Spleen (tissue), 11 donors: ENCODE results near the gene ADRB2. TPM values are rescaled to one million over a fixed set of nuclear protein-coding genes. Genes with fewer than 3 reads are reported as not detected.
A peak's percentile ranks its signal among the peaks of the same experiment; 100 is the strongest.

Source experiments
- DNase-seq: peaks from one replicate; pipeline ENCODE4 v3.0.0-alpha.2; 2020
- H3K27ac ChIP-seq, 8 donors: fragments of 200-600 bp; sonication (generic) in 7 of 8; 1 replicate in 4 of 8; 2 replicates in 4 of 8; pipeline versions ENCODE4 v1.5.0 to v1.8.0; 2016 to 2021; ENCODE audit warnings: inconsistent platforms in 4 of 8, mild to moderate bottlenecking in 4 of 8, moderate library complexity in 1 of 8
- H3K27me3 ChIP-seq, 7 donors: fragments of 200-600 bp; sonication (generic) in 6 of 7; replicated peaks in 1 of 7; 1 replicate in 4 of 7; 2 replicates in 3 of 7; pipeline versions ENCODE4 v1.5.0 to v1.8.0; 2016 to 2021; ENCODE audit warnings: inconsistent platforms in 3 of 7, mild to moderate bottlenecking in 1 of 7
- H3K36me3 ChIP-seq, 6 donors: fragments of 200-600 bp; sonication (generic) in 5 of 6; 1 replicate in 4 of 6; 2 replicates in 2 of 6; pipeline versions ENCODE4 v1.5.0 to v1.8.0; 2016 to 2021; ENCODE audit warnings: inconsistent platforms in 2 of 6
- H3K4me1 ChIP-seq, 6 donors: fragments of 200-600 bp; sonication (generic) in 5 of 6; 1 replicate in 3 of 6; 2 replicates in 3 of 6; pipeline versions ENCODE4 v1.5.0 to v1.8.0; 2016 to 2021; ENCODE audit warnings: inconsistent platforms in 3 of 6
- H3K4me3 ChIP-seq, 8 donors: fragments of 200-600 bp; sonication (generic) in 7 of 8; 1 replicate in 4 of 8; 2 replicates in 4 of 8; pipeline versions ENCODE4 v1.5.0 to v1.8.0; 2016 to 2021; ENCODE audit warnings: inconsistent platforms in 4 of 8, mild to moderate bottlenecking in 4 of 8, moderate library complexity in 2 of 8
- H3K9me3 ChIP-seq, 8 donors: fragments of 200-600 bp; sonication (generic) in 7 of 8; 1 replicate in 4 of 8; 2 replicates in 4 of 8; pipeline versions ENCODE4 v1.5.0 to v1.8.0; 2016 to 2021; ENCODE audit warnings: inconsistent platforms in 4 of 8
- CTCF ChIP-seq, 11 experiments: fragments of 200-600 bp in 7 of 11; fragments of 450-650 bp in 4 of 11; sonication (generic) in 4 of 11; IDR thresholded peaks in 8 of 11; conservative IDR thresholded peaks in 3 of 11; 1 replicate in 7 of 11; 2 replicates in 4 of 11; pipeline versions ENCODE4 v1.4.0 to v1.8.0; 2016 to 2021; ENCODE audit warnings: antibody characterized with exemption in 11 of 11, inconsistent platforms in 4 of 11, mild to moderate bottlenecking in 1 of 11
- POLR2A ChIP-seq, 3 donors: fragments of 450-650 bp; IDR thresholded peaks; one replicate each; pipeline ENCODE4 v1.5.1; 2017; ENCODE audit warnings: antibody characterized with exemption in 3 of 3, mild to moderate bottlenecking in 1 of 3
- POLR2AphosphoS5 ChIP-seq, 3 donors: sonication (generic); formaldehyde crosslinking; IDR thresholded peaks; one replicate each; pipeline ENCODE4 v1.5.1; 2017; ENCODE audit warnings: antibody characterized with exemption in 3 of 3
- WGBS, 5 donors: extraction: QIAGEN DNeasy Blood & Tissue Kit in 3 of 5; methylation state at CpG; one replicate each; pipeline versions ENCODE4 v1.1.5 to v1.1.7; 2013 to 2018; 5-methylcytosine and 5-hydroxymethylcytosine counted together
- intact Hi-C: fragments of 100-400 bp; cut with DNase I; formaldehyde crosslinking; loops from one replicate; pipeline ENCODE4 v1.15.0; 2023; ENCODE audit warnings: low total_unique reads
- polyA plus RNA-seq, 3 donors: library from polyadenylated mRNA; stranded (reverse); fragments of 200-250 nt; gene quantifications; one replicate each; pipeline ENCODE4 v1.2.1, GENCODE V29; 2013
- total RNA-seq, 7 donors: library from RNA; depleted of rRNA in 3 of 7; stranded (reverse); fragments of >200 nt in 3 of 7; fragmentation: NEBNext Ultra II Directional in 4 of 7; extraction: Animal tissue kit (Norgen Biotek cat#: 25700) in 4 of 7; gene quantifications; one replicate each; pipeline versions ENCODE4 v1.1.0 to v1.2.1, GENCODE V29; 2016 to 2021
- donor health status: healthy with polysubstance abuse.
- donor health status: DM: no; HTN: no; CAD: no; lungs with moderate emphysema.
- donor health status: DM: no; HTN: no; CAD: no.
- donor health status: Bipolar disorder and iron deficiency.
- donor health status: healthy.
- donor health status: DM: no; HTN: no; CAD: no.
- donor health status: DM: yes; HTN: yes; CAD: no.

Gene ADRB2
- total and polyA plus RNA-seq, 10 donors = 1.2 to 23.1 (median 9.4) TPM

GRCh38 chr5:148792744-148793143, 33.7 kb upstream of the ADRB2 start:
- H3K4me1 ChIP-seq = peaks cover 4 to 24% (median 14%) of the 10 kb centered on the region in 6 donors
- no peaks in the 10 kb centered on the region for H3K36me3 ChIP-seq
- intact Hi-C loops = no loop called here
- 61 to 77% (median 62%) methylated on average over 4 of the region's 4 CpGs for WGBS, 5 donors
- H3K27ac ChIP-seq = no peak overlapping the region
- no peak overlapping the region for H3K4me3 ChIP-seq
- no peak for TF ChIP-seq POLR2AphosphoS5 (IDR thresholded peaks at IDR 0.05)
- no peak for DNase-seq
- no peaks in the 10 kb centered on the region for H3K27me3 ChIP-seq
- no peaks in the 10 kb centered on the region for H3K9me3 ChIP-seq

- no peaks in the 10 kb centered on the region for H3K36me3 ChIP-seq
- peaks cover 4 to 24% (median 14%) of the 10 kb centered on the region in 6 donors for H3K4me1 ChIP-seq
- no peak overlapping the region for H3K27ac ChIP-seq
- H3K27me3 ChIP-seq = no peaks in the 10 kb centered on the region
- TF ChIP-seq CTCF (IDR thresholded peaks at IDR 0.05 in 8 of 11, conservative IDR thresholded peaks at IDR 0.05 in 3 of 11) (no peak), POLR2AphosphoS5 (IDR thresholded peaks at IDR 0.05) (no peak), POLR2A (IDR thresholded peaks at IDR 0.05) (no peak)
- DNase-seq = no peak
- no peak overlapping the region for H3K4me3 ChIP-seq
- no peaks in the 10 kb centered on the region for H3K9me3 ChIP-seq
- intact Hi-C loops = no loop called here
Measured at GRCh38 chr5:148793261-148793660, 33.1 kb upstream of the ADRB2 start.

GRCh38 chr5:148794275-148794674, 32.1 kb upstream of the ADRB2 start:
- 87 to 96% (median 93%) methylated on average over 1 of the region's 1 CpG for WGBS, 5 donors
- TF ChIP-seq CTCF (IDR thresholded peaks at IDR 0.05 in 8 of 11, conservative IDR thresholded peaks at IDR 0.05 in 3 of 11) = no peak
- TF ChIP-seq POLR2AphosphoS5 (IDR thresholded peaks at IDR 0.05) = no peak
- no peak overlapping the region for H3K4me3 ChIP-seq
- peak overlapping the region in 2 of 8 donors; percentile 2 to 39 for H3K27ac ChIP-seq
- no peaks in the 10 kb centered on the region for H3K9me3 ChIP-seq
- no peak for DNase-seq
- H3K27me3 ChIP-seq = no peaks in the 10 kb centered on the region
- intact Hi-C loops = no loop called here
- H3K4me1 ChIP-seq = peaks cover 4 to 24% (median 14%) of the 10 kb centered on the region in 6 donors
- no peaks in the 10 kb centered on the region for H3K36me3 ChIP-seq

- Histone ChIP-seq H3K27me3 (no peaks in the 10 kb centered on the region), H3K36me3 (no peaks in the 10 kb centered on the region), H3K27ac (peak overlapping the region in 3 of 8 donors; percentile 2 to 39 (median 5)), H3K4me1 (peaks cover 4 to 27% (median 14%) of the 10 kb centered on the region in 6 donors), H3K4me3 (no peak overlapping the region), H3K9me3 (no peaks in the 10 kb centered on the region)
- TF ChIP-seq POLR2AphosphoS5 (IDR thresholded peaks at IDR 0.05) (no peak), CTCF (IDR thresholded peaks at IDR 0.05 in 8 of 11, conservative IDR thresholded peaks at IDR 0.05 in 3 of 11) (no peak), POLR2A (IDR thresholded peaks at IDR 0.05) (no peak)
- WGBS, 5 donors = 29 to 58% (median 41%) methylated on average over 5 of the region's 5 CpGs
- no peak for DNase-seq
- intact Hi-C loops = no loop called here
Measured at GRCh38 chr5:148794729-148795561, 31.5 kb upstream of the ADRB2 start.
